GM21717 (cell line): Measurements from ENCODE around the gene PSMA7.

Source experiments
- ATAC-seq: cut with Tn5 transposase; IDR thresholded peaks from one replicate; pipeline ENCODE4 v1.9.1; 2021; ENCODE audit warnings: mild to moderate bottlenecking, moderate library complexity; ENCODE audit not compliant: unreplicated experiment

Gene PSMA7

GRCh38 chr20:62138912-62139311 lies 4.3 kb downstream of the PSMA7 start:
- ATAC-seq: no peak

- no peak for ATAC-seq
These were observed 5.0 kb downstream of the PSMA7 start for GRCh38 chr20:62138204-62138543.

DNA sequence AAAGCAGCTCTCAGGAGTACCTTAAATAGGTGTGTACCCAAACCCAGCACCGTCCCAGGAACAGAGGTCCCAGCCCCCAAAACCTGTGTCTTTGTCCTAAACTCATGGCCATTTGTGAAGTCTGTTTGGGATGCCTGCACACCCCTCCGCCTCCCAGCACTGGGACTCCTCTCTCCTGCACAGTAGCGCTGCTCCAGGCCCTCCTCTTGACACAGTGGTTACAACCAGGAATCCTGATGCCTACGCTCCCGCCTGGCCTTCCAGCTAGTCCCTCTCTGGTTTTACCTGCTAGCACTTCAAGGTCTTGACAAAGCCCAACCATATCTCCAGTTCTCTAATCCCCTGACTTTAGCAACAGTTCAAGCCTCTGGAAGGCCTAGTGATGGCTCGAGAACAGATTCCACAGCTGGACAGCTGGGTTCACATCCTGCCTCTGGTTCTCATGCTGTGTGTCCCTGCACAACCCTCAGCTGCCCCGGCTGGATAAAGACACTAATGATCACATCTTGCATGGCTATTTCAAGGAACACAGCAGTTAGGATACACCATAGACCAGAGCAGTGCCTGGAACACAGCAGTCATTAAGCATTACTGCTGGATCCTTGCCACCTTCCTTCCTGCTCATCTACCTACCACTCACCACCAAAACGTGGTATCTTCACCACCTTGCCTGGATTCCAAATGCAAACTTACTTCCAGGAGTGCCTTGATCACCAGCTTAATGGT lies 5.6 kb downstream of the PSMA7 start:
- ATAC-seq: no peak

GRCh38 chr20:62137092-62137384 lies 6.2 kb downstream of the PSMA7 start:
- no peak for ATAC-seq

DNA sequence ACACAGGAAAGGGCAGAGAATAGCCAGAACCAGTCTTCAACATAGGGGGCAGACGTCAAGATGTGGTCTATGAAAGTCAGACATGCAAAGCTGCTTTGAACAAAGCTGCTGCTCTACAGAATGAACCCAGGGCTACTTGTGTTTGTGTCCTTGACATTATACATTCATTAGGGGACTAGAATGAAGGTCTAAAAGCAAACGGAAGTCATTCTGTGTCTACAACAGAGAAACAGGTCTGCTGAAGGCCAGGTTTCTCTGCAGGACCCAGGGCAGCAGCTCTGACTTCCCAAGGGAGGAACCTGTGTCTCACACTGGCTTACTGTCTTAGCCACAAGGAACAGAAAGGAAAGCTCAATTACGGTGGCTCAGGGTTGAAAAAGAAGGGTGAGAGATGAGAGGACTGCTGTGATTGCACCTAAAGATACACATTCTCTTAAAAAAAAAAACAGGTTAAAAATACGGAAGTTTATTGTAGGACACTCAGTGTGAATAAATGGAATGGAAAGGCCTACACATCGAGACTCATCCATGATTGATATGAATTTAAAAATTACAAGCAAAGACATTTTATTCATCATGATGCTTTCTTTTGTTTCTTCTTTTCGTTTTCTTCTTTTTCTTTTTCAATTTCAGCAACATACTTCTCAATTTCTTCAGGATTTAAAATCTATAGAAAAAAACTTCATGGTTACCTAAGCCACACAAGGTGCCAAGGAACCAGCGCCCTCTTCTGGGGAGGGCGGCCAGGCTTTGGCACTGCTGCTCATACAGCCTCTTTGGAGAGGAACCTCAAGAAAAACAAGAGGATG lies 6.7 kb downstream of the PSMA7 start:
- no peak for ATAC-seq

- ATAC-seq: no peak
These were observed 7.5 kb downstream of the PSMA7 start for GRCh38 chr20:62135573-62136266.

- no peak for ATAC-seq
These were observed 8.4 kb downstream of the PSMA7 start for GRCh38 chr20:62134735-62135231.

DNA sequence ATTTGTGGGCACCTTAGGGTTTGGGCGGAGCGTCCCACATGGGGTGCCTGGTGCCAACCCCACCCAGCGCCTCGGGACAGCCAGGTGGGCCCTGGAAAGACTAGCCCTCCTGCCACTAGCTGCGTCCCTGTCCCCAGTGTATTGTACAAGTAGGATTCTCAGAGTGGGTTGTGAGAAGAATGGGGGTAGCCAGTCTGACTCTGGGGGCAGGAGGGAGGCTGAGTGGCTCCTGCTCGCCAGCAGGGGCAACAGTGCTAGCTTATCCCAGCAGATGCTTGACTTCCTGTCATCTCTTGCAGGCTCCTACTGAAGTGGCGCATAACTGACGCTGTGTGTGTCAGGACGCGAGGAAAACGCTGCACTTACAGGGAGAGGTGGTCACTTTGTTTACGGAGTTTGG lies 9.3 kb downstream of the PSMA7 start:
- no peak for ATAC-seq

- no peak for ATAC-seq
These were observed 9.9 kb downstream of the PSMA7 start for GRCh38 chr20:62133051-62133845.

DNA sequence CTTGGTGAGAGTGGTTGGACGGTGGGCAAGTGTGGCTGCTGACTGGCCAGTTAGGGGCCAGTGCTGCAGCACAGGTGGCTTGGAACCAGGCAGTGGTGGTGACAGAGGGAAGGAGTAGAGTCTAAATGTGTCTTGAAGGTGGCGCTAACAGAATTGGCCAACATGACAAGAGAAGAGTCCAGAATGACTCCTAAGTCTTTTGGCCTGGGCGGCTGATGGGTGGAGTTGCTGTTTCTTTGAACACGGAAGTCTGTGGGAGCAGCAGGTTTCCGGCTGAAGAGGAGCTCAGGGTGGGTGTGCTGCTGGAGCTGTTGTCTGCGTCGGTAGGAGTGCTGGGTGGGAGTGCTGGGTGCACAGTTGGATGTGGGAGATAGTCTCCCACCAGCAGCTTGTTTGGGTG lies 10.8 kb downstream of the PSMA7 start:
- no peak for ATAC-seq

DNA sequence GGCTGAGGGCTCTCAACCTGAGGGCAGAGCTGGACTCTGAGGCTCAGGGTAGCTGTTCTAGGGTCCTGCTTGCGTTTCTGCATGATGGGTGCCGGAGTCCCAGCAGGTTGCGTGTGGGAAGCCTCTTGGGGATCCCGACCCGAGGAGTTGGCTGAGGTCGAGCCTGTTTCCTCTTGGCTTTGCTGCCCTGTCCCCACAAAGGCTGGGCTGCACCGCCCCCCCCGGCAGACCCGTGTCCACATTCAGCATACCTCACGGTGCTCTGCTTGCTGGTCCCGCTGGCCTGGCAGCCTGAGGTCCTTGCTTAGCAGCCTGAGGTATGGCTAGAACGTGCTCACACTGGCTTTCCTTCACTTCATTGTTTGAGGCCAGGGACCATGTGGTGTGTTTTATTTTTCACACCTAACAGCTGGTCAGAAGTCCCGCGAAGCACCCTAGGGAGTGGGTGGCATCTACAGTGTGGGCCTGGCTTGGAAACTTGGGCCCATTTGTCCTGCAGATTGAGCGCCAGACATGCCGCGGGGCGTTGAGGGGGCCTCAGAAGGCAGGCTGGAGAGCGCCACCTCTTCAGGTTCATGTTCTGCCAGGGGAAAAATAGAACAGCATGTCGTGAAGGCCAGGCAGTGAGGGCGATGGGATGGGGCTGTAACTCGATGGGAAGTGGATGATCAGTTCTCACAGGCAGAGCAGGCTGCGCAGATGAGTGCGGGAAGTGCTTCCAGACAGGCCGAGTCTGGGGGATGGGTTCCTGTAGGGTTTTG lies 11.5 kb downstream of the PSMA7 start:
- ATAC-seq: no peak

DNA sequence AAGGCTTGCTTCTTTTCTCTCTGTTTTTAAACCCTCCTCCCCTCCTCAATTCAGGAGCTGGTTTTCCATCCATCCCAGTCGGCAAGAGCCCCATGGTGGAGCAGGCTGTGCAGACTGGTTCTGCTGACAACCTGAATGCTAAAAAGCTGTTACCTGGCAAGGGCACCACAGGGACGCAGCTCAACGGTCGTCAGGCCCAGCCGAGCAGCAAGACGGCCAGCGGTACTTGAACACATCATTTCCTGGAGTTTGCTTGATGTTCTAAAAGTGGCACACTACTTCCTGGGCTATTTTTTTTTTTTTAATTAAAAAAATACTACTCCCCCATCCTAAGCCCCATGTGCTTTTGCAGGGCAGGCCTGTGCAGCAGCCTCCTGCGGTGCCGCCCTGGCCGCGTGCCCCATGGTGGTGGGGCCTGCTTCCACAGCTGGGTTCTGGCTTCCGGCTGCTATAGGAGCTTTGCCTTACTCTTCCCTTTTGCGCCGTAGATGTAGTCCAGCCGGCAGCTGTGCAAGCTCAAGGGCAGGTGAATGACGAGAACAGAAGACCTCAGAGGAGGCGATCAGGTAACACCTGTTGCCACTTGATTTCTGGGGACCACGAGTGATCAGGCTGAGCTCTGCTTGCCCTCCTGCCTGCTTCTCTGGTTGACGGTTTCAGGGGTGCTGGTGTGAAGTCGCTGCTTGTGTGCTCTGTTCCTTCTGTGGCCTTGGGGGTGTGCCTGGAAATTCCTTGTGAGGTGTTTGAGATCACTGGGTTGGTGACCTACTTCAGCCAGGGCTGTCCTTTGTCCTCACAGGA lies 13.3 kb downstream of the PSMA7 start:
- ATAC-seq: no peak

- ATAC-seq: no peak
These were observed 14.7 kb downstream of the PSMA7 start for GRCh38 chr20:62128502-62128901.

GRCh38 chr20:62127799-62128198 lies 15.4 kb downstream of the PSMA7 start:
- ATAC-seq: no peak

- ATAC-seq: no peak
These were observed 17.1 kb downstream of the PSMA7 start for GRCh38 chr20:62126141-62126540.

DNA sequence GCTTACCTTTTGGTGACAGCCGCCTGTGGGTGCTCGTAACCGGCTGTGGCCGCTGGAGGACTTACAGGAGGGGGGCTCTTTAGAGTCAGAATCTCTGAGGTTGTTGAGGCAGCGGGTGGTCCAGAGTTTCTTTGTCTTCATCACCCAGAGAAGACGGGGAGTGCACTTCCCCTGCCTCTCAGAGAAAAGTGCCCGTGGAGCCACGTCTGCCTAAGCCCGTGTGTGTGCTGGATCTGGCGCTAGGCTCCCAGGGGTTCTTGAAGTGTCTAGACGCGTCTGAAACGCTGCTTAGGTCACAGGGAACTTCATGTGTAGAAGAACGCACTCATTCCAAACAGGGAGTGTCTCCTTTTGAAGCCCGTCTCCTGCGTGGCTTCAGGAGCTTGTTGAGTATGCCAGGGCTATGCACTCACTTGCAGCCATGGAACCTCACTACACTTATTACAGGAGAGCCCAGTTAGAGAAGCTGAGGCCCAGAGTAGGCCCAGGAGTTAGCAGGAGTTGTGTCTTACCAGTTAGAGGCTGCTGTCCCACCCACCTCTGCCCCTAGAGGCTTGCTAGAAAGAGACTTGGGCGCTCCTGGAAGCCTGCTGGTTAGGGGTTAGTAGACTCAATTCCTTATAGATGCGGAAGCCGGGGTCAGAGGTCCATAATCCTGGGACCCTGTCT lies 19.6 kb downstream of the PSMA7 start:
- ATAC-seq: no peak

DNA sequence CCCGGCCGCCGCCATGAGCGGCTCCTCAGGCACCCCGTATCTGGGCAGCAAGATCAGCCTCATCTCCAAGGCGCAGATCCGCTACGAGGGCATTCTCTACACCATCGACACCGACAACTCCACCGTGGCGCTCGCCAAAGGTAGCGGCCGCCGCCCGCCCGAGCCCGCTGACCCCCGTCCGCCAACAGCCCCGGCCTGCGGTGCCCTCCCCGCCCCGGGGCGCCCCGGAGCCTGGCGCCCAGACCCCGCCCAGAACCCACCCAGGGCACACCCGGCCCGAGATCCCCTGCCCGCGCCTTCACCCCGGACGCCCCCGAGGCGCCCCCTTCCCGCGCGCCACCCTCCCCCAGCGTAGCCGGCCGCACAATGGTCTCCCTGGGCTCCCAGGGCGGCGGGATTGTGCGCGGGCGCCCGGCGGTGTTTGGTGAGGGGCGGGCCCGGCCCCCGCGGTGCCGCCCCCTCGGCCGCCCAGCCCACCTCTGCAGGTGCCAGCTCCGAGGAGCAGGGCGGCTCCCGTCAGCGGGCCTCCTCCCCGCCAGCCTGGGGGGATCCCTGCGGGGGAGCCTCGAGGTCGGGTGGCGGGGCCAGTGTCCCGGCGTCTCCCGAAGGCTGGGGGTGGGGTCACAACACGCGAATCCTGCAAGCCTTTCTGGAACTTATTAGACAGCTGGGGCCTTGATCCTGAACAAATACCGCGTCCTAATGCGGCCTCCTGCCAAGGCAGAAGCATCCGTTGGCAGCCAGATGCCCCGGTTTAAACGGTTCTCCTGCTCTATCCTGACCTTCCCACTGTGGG lies 20.3 kb downstream of the PSMA7 start:
- peak; percentile 18 for ATAC-seq
